Pancreas (tissue), 10 donors: Measurements from ENCODE around the gene SS18L1. TPM values are rescaled to one million over a fixed set of nuclear protein-coding genes. Genes with fewer than 3 reads are reported as not detected.

Source experiments
- ATAC-seq, 4 donors: fragments of 200-7000 bp; cut with Tn5 transposase; one replicate each; pipeline versions ENCODE4 v1.8.0 to v1.9.1; 2020; ENCODE audit warnings: mild to moderate bottlenecking in 4 of 4, moderate library complexity in 4 of 4
- DNase-seq, 6 donors: peaks; one replicate each; pipeline ENCODE4 v3.0.0-alpha.2; 2020
- FAIRE-seq: peaks from 2 replicates; lab custom pipeline; 2012; peaks lifted over from hg19 to GRCh38; lab: Jason Lieb, UNC
- H3K27ac ChIP-seq, 4 donors: fragments of 200-600 bp; sonication (generic); 1 replicate in 3 of 4; 2 replicates in 1 of 4; pipeline versions ENCODE4 v1.5.0 to v1.8.0; 2020
- H3K27me3 ChIP-seq, 4 donors: fragments of 200-600 bp; one replicate each; pipeline ENCODE4 v1.8.0; 2021
- H3K36me3 ChIP-seq, 3 donors: fragments of 200-600 bp; sonication (generic) in 1 of 3; one replicate each; pipeline versions ENCODE4 v1.5.0 to v1.8.0; 2020 to 2021
- H3K4me1 ChIP-seq, 3 donors: fragments of 200-600 bp; one replicate each; pipeline ENCODE4 v1.8.0; 2021
- H3K4me3 ChIP-seq, 4 donors: fragments of 200-600 bp; sonication (generic) in 2 of 4; one replicate each; pipeline versions ENCODE4 v1.5.0 to v1.8.0; 2020 to 2021
- H3K9me3 ChIP-seq, 4 donors: fragments of 200-600 bp; one replicate each; pipeline ENCODE4 v1.8.0; 2021
- WGBS, 2 donors: extraction: QIAGEN DNeasy Blood & Tissue Kit; methylation state at CpG; one replicate each; pipeline ENCODE4 v1.1.7; 2013; 5-methylcytosine and 5-hydroxymethylcytosine counted together
- intact Hi-C, 3 donors: fragments of 100-400 bp; cut with DNase I; formaldehyde crosslinking; loops; one replicate each; pipeline versions ENCODE4 v1.11.1 to v1.14.2; 2022
- polyA plus RNA-seq, 2 donors: library from polyadenylated mRNA; stranded (reverse); fragments of 200-250 nt; gene quantifications; one replicate each; pipeline ENCODE4 v1.2.3, GENCODE V29; 2013
- total RNA-seq, 6 donors: library from RNA; stranded (reverse); fragmentation: NEBNext Ultra II Directional in 4 of 6; extraction: Animal tissue kit (Norgen Biotek cat#: 25700) in 4 of 6; gene quantifications; one replicate each; pipeline versions ENCODE4 v1.2.1 to v1.2.4, GENCODE V29; 2021 to 2023
- TF ChIP-seq, protein P1 (sequence below), 4 donors: fragments of 200-600 bp; sonication (generic) in 3 of 4; IDR thresholded peaks; one replicate each; pipeline versions ENCODE4 v1.5.0 to v1.8.0; 2021; ENCODE audit warnings: antibody characterized with exemption in 4 of 4
- donor health status: healthy with polysubstance abuse.
- donor health status: DM: no; HTN: no; CAD: no; lungs with moderate emphysema.
- donor health status: DM: no; HTN: no; CAD: no.
- donor health status: control.
- donor health status: control.
- donor health status: Bipolar disorder and iron deficiency.
- donor health status: DM: yes; HTN: yes; CAD: no.
- donor health status: DM: no; HTN: no; CAD: no.
- donor health status: DM: no; HTN: no; CAD: no.
- donor health status: DM: yes; HTN: yes; CAD: no.

The SS18L1 gene
- total and polyA plus RNA-seq, 8 donors: 6.6 to 19.3 (median 8.4) TPM

DNA sequence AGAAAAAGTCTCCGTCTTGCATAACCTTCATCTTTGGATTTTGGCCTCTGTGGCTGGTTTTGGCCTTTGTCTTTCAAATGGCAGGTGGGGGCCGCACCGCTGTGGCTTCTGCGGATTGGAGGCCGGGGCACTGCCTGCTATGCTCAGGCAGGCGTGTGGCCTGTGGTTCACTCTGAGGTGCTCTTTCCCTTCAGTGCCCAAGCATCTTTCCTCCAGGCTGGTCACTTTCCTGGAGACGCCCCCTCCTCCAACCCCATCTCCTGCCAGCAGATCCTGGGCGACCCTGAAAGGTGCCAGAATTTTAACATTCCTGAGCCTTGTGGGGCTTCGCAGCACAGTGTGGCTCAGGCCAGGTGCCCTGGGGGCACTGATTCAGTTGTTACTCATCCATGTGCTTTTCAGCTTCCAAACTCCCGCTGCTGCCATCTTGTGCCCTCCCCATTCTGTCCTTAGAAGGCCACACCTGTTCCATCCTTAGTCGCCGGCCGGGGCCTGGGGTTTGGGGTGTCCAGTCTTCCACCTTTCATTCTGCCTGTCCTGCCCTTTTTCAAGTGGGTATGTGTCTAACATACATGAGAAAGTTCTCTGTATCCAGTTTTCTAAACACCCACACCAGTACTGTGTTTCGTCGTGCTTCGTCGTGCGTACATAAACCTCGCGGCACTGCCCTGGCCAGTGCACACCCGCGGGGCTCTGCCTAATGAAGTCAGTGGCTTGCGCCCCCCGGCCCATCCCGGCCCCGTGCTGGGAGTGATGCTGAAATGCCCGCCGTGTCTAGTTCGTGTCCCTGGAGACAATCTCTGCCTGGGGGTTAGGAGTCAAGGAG lies 12.1 kb downstream of the SS18L1 start:
- Histone ChIP-seq H3K9me3 (no peaks in the 10 kb centered on the region), H3K27ac (no peak overlapping the region), H3K27me3 (no peaks in the 10 kb centered on the region), H3K4me1 (no peaks in the 10 kb centered on the region), H3K4me3 (no peak overlapping the region), H3K36me3 (no peaks in the 10 kb centered on the region)
- WGBS, 2 donors: 89 to 91% methylated on average over 29 of the region's 29 CpGs
- TF ChIP-seq, protein P1, sequence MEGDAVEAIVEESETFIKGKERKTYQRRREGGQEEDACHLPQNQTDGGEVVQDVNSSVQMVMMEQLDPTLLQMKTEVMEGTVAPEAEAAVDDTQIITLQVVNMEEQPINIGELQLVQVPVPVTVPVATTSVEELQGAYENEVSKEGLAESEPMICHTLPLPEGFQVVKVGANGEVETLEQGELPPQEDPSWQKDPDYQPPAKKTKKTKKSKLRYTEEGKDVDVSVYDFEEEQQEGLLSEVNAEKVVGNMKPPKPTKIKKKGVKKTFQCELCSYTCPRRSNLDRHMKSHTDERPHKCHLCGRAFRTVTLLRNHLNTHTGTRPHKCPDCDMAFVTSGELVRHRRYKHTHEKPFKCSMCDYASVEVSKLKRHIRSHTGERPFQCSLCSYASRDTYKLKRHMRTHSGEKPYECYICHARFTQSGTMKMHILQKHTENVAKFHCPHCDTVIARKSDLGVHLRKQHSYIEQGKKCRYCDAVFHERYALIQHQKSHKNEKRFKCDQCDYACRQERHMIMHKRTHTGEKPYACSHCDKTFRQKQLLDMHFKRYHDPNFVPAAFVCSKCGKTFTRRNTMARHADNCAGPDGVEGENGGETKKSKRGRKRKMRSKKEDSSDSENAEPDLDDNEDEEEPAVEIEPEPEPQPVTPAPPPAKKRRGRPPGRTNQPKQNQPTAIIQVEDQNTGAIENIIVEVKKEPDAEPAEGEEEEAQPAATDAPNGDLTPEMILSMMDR (IDR thresholded peaks at IDR 0.05): no peak
- no peak for ATAC-seq
- intact Hi-C loops: no loop called here
- DNase-seq: no peak
- FAIRE-seq: no peak

DNA sequence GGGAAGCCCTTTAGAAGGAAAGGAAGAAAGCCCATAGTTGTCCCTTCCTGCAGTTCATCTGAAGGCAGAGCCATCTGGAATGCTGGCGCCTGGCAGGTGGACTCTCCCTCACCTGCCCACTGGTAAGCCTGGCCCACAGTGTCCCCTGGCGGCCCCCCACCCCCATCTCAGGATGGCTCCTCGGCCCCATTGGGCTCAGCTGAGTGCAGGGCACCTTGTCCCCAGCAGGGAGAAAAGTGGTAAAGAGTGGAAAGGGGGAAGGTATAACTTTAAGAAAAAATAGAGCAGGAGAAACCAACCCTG lies 12.6 kb downstream of the SS18L1 start:
- Histone ChIP-seq H3K36me3 (no peaks in the 10 kb centered on the region), H3K9me3 (no peaks in the 10 kb centered on the region), H3K27me3 (no peaks in the 10 kb centered on the region), H3K4me1 (no peaks in the 10 kb centered on the region), H3K4me3 (no peak overlapping the region), H3K27ac (no peak overlapping the region)
- intact Hi-C loops: no loop called here
- WGBS, 2 donors: 71 to 76% methylated on average over 3 of the region's 3 CpGs
- no peak for FAIRE-seq
- TF ChIP-seq, protein P1 (IDR thresholded peaks at IDR 0.05): no peak
- no peak for DNase-seq
- ATAC-seq: peak in 1 of 4 donors; percentile 12

DNA sequence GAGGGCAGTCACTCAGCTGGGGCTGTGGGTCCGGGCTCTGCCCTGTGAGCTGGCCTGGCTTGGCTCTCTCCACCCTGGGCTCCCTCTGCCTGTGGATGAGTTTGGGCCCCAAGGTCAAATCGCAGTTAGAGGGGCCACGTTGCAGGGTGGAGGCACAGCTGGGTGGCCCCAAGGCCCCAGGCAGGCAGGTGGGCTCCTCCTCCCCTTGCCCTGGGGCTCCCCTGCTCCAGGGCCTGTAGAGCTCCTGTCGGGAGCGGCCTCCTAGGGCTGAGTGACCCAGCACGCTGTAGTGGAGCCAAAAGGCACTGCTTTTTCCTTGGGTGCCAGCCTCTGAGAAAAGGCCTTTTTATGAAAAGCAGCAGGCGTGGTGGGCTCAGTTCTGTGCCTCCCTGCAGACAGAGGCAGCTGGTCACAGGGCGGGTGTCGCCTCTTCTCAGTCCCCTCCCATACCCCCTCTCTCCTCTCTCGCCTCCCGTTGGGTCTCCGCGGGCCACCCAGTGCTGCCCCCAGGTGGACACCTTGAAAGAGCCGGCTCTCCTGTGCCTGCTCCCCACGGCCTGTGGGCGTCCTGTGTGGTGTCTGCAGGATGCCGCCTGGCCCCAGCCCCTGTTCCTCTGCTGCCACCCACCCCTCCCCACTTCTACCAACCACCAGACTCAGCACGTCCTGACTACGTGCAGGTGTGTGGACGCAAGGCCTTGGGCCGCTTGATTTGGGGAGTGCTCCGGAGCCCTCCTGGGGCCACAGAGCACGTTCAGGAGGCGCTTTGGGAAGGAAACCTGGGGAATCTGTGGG lies 13.2 kb downstream of the SS18L1 start:
- peak in 5 of 6 donors; percentile 42 to 84 (median 71) for DNase-seq
- intact Hi-C loops: no loop called here
- H3K4me1 ChIP-seq: no peaks in the 10 kb centered on the region
- 45 to 50% methylated on average over 24 of the region's 24 CpGs for WGBS, 2 donors
- H3K9me3 ChIP-seq: no peaks in the 10 kb centered on the region
- peak; percentile 77 to 93 (median 89) for ATAC-seq
- no peak overlapping the region for H3K4me3 ChIP-seq
- H3K36me3 ChIP-seq: peaks cover 0 to 4% (median 0%) of the 10 kb centered on the region in 3 donors
- H3K27me3 ChIP-seq: no peaks in the 10 kb centered on the region
- H3K27ac ChIP-seq: no peak overlapping the region
- no peak for FAIRE-seq
- TF ChIP-seq, protein P1 (IDR thresholded peaks at IDR 0.05): peak; percentile 48 to 67 (median 54)

DNA sequence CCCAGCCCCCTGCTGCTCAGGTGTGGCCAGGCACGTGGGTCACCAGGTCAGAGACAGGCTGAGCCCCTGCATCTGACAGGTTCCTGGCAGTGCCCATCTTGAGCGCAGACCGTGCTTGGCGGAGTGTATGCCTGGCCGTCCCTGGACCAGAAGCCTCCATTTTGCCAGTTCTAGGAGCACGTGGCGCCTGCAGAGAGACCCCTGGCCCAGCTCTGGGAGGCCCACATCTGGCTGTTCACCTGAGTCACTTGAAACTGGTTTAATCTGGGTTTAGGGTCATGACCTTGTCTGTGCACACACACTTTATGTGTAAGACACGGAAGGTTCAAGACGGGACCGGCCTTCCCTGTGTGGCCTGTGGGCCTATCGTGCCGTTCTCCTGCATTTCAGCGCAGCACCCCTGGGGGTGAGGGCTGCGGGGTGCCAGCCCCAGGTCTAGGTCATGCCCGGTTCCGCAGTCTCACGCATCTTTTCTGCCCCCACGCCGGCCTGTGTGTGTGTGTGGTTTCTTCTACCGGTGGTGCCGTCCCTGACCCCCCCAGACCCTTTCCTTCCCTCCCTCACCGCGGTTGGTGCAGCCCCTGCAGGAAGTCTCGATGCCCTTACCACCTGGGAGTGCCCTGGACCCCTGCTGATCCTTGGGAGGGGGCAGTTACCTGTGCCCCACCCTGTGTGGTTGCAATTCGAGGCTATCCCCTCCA lies 14.0 kb downstream of the SS18L1 start:
- H3K4me3 ChIP-seq: no peak overlapping the region
- intact Hi-C loops: no loop called here
- peaks cover 0 to 5% (median 4%) of the 10 kb centered on the region in 3 donors for H3K36me3 ChIP-seq
- H3K27ac ChIP-seq: no peak overlapping the region
- no peak for FAIRE-seq
- no peak for DNase-seq
- TF ChIP-seq, protein P1 (IDR thresholded peaks at IDR 0.05): no peak
- H3K9me3 ChIP-seq: no peaks in the 10 kb centered on the region
- no peaks in the 10 kb centered on the region for H3K27me3 ChIP-seq
- peak in 1 of 4 donors; percentile 12 for ATAC-seq
- H3K4me1 ChIP-seq: no peaks in the 10 kb centered on the region
- WGBS, 2 donors: 76 to 79% methylated on average over 25 of the region's 25 CpGs
